Fibroblast of lung (primary cell): ENCODE data around the gene ZMYM4.

Source experiments
- CTCF ChIP-seq, 2 donors: IDR thresholded peaks in 1 of 2; conservative IDR thresholded peaks in 1 of 2; 1 replicate in 1 of 2; 2 replicates in 1 of 2; pipeline ENCODE4 v1.5.1; 2011 to 2012; ENCODE audit warnings: low read length in 2 of 2, control low read depth in 1 of 2, inconsistent platforms in 1 of 2, low read depth in 1 of 2, mild to moderate bottlenecking in 1 of 2
- EZH2 ChIP-seq: IDR thresholded peaks from 2 replicates; pipeline ENCODE4 v1.5.1; 2012; ENCODE audit warnings: low read length, control low read depth, mild to moderate bottlenecking; ENCODE audit errors: missing control alignments

GRCh38 chr1:35284852-35285251 is 16.3 kb downstream of the ZMYM4 start:
- TF ChIP-seq CTCF (conservative IDR thresholded peaks at IDR 0.05 in 1 of 2, IDR thresholded peaks at IDR 0.05 in 1 of 2; ENCODE audit: low read depth in 1 of 2, low read length in 2 of 2) (no peak), EZH2 (no peak)
